ENCODE measurements around the gene GEMIN7.

The GEMIN7 gene

GRCh38 chr19:45087531-45087930, 8.5 kb downstream of the GEMIN7 start:
- H3K4me3 ChIP-seq (ENCODE audit: control insufficient read depth, low read depth, low read length) = no peak overlapping the region
- DNase-seq (ENCODE audit: low read depth) = no peak
- no peak for TF ChIP-seq CTCF (IDR thresholded peaks at IDR 0.05; ENCODE audit: control insufficient read depth, insufficient read depth, low read depth, low read length, missing control alignments)

GRCh38 chr19:45090034-45090433, 11.0 kb downstream of the GEMIN7 start:
- no peak overlapping the region for H3K4me3 ChIP-seq (ENCODE audit: control insufficient read depth, low read depth, low read length)
- TF ChIP-seq CTCF (IDR thresholded peaks at IDR 0.05; ENCODE audit: control insufficient read depth, insufficient read depth, low read depth, low read length, missing control alignments) = no peak
- DNase-seq (ENCODE audit: low read depth) = no peak

- no peak for DNase-seq (ENCODE audit: low read depth)
- no peak for TF ChIP-seq CTCF (IDR thresholded peaks at IDR 0.05; ENCODE audit: control insufficient read depth, insufficient read depth, low read depth, low read length, missing control alignments)
- H3K4me3 ChIP-seq (ENCODE audit: control insufficient read depth, low read depth, low read length) = peak overlapping the region; percentile 39
These were observed 11.5 kb downstream of the GEMIN7 start for GRCh38 chr19:45090606-45091005.

GRCh38 chr19:45091031-45091923, 12.2 kb downstream of the GEMIN7 start:
- H3K4me3 ChIP-seq (ENCODE audit: control insufficient read depth, low read depth, low read length) = peak overlapping the region; percentile 87
- no peak for TF ChIP-seq CTCF (IDR thresholded peaks at IDR 0.05; ENCODE audit: control insufficient read depth, insufficient read depth, low read depth, low read length, missing control alignments)
- peak; percentile 95 for DNase-seq (ENCODE audit: low read depth)

GRCh38 chr19:45092747-45093678, 14.0 kb downstream of the GEMIN7 start, which contains the start of gene PPP1R37:
Gene PPP1R37 (plus strand): TSS chr19:45093179. CDS start chr19:45093326, 147 bp downstream.
- TF ChIP-seq CTCF (IDR thresholded peaks at IDR 0.05; ENCODE audit: control insufficient read depth, insufficient read depth, low read depth, low read length, missing control alignments) = peak; percentile 8
- DNase-seq (ENCODE audit: low read depth) = peak; percentile 91
- H3K4me3 ChIP-seq (ENCODE audit: control insufficient read depth, low read depth, low read length) = peak within 1 kb of the TSS; percentile 87

- no peak for DNase-seq (ENCODE audit: low read depth)
- TF ChIP-seq CTCF (IDR thresholded peaks at IDR 0.05; ENCODE audit: control insufficient read depth, insufficient read depth, low read depth, low read length, missing control alignments) = no peak
- H3K4me3 ChIP-seq (ENCODE audit: control insufficient read depth, low read depth, low read length) = peak overlapping the region; percentile 87
These were observed 15.1 kb downstream of the GEMIN7 start for GRCh38 chr19:45094137-45094536.
